Panc1 (cell line): ENCODE measurements around the gene RSAD1.

ENCODE experiments used
- POLR2AphosphoS5 ChIP-seq: IDR thresholded peaks from 2 replicates; pipeline ENCODE4 v1.6.1; 2012; ENCODE audit warnings: mild to moderate bottlenecking, low read depth, low read length, moderate library complexity
- REST ChIP-seq, 2 experiments: IDR thresholded peaks; 2 replicates each; pipeline ENCODE4 v1.6.1; 2011 to 2012; ENCODE audit warnings: low read depth in 2 of 2, control low read depth in 1 of 2, low read length in 1 of 2, mild to moderate bottlenecking in 1 of 2, moderate library complexity in 1 of 2; ENCODE audit not compliant: insufficient read depth in 1 of 2
- SIN3A ChIP-seq: IDR thresholded peaks from 2 replicates; pipeline ENCODE4 v1.6.1; 2012; ENCODE audit warnings: low read depth, mild to moderate bottlenecking, low read length, moderate library complexity, borderline replicate concordance; ENCODE audit not compliant: insufficient read depth
- TCF7L2 ChIP-seq: IDR thresholded peaks from 2 replicates; pipeline ENCODE4 v1.6.1; 2011; ENCODE audit warnings: mild to moderate bottlenecking, low read depth, low read length, inconsistent platforms
- TF ChIP-seq, protein P1 (sequence below): fragments of 450-650 bp; IDR thresholded peaks from 2 replicates; pipeline ENCODE4 v1.5.1; 2017; ENCODE audit warnings: mild to moderate bottlenecking

DNA sequence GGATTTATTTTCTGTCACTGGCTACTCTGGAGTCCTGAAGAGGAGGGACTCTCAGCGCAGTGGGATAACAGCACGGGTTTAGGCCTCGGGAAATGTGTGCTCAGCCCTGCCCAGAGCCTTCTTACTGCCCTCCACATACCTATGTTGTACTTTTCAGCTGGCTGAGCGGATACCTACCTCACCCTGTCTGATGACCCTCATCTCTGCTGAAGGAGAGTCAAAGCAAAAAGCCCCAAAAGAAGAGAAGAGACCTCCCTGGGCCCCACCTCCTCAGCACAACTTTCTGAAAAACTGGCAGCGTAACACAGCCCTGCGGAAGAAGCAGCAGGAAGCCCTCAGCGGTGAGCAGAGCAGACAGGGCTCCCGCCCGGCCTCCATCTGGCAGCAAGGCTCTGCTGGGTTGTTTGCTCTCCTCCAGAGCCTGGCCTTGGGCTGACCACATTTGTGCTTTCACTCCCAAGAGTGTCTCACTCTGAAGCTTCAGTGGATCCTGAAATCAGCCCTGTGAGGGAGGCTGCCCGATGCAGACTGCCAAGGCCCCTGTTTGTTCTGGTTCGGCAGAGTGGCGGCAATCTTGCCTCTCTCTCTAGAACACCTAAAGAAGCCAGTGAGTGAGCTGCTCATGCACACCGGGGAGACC, 39.8 kb downstream of the RSAD1 start:
- TF ChIP-seq, protein P1, sequence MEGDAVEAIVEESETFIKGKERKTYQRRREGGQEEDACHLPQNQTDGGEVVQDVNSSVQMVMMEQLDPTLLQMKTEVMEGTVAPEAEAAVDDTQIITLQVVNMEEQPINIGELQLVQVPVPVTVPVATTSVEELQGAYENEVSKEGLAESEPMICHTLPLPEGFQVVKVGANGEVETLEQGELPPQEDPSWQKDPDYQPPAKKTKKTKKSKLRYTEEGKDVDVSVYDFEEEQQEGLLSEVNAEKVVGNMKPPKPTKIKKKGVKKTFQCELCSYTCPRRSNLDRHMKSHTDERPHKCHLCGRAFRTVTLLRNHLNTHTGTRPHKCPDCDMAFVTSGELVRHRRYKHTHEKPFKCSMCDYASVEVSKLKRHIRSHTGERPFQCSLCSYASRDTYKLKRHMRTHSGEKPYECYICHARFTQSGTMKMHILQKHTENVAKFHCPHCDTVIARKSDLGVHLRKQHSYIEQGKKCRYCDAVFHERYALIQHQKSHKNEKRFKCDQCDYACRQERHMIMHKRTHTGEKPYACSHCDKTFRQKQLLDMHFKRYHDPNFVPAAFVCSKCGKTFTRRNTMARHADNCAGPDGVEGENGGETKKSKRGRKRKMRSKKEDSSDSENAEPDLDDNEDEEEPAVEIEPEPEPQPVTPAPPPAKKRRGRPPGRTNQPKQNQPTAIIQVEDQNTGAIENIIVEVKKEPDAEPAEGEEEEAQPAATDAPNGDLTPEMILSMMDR: no peak
- TF ChIP-seq POLR2AphosphoS5 (no peak), REST (IDR thresholded peaks at IDR 0.05; ENCODE audit: insufficient read depth in 1 of 2, low read depth in 2 of 2, low read length in 1 of 2) (no peak), SIN3A (no peak), TCF7L2 (no peak)
